ENCODE measurements around the gene AGO3. TPM values are rescaled to one million over a fixed set of nuclear protein-coding genes. Genes with fewer than 3 reads are reported as not detected.

Gene AGO3
- 33.9 TPM for total RNA-seq
- long read RNA-seq, full-length matches to known transcripts = 9 of 37 reads
- long read RNA-seq, partial matches to known transcripts = 5 of 37 reads
- long read RNA-seq, other reads (novel, unspliced or antisense) = 23 of 37 reads

DNA sequence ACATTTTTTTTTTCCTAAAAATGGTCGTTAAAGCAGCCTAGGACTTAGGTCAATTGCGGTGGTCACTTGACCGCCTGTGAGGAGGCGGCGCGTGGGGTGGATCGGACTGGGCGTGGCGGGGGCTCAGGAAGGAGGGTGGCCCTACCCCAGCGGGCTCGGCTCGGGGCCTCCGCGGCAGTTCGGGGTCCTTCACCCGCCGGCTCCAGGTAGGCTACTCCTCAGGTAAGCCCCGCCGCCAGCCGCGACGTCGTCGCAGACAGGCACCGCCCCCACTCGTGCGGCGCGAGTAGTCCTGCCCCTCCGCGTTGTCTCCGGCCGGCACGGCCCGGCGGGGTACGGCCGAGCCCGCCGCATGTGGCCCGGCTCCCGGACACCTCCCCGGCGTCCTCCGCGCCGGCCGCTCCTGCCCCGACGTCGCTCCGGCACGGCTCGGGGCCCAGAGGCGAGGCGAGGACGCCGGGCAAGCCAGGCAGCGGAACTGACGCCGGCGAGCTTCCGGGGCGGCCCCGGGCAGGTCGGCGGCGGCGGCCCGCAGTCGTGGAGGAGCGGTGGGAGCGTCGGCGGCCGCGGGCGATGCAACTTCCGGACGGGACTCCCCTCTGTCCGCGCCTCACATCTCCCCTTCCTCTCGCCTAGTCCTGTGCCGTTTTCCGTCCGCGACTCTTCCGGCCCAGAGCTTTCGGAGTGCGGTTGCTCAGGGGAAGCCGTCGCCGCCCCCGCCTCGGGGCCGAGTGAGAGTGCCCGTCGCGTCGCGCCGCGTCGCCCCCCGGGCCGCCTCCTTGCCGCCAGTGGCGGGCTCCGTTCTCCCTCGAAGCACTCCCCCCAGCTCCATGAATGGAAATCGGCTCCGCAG is at the start of gene AGO3:
TSS of gene AGO3 (plus strand) at position 513 of the 853 bp plus-strand sequence. CDS start at position 835, 322 bp downstream.
- peaks cover 33% of the 10 kb centered on the region for H3K4me1 ChIP-seq

GRCh38 chr1:35881850-35882273 is 49.0 kb upstream of the AGO3 start:
- intact Hi-C loops (cut with DNase I) = no loop called here

More for the DNA sequence above, at the start of gene AGO3:
- ATAC-seq (peak; percentile 95 to 96), DNase-seq (peak; percentile 92)
- Histone ChIP-seq H3K36me3 (no peaks in the 10 kb centered on the region), H3K4me3 (peak within 1 kb of the TSS; percentile 80), H3K9me3 (no peaks in the 10 kb centered on the region), H3K27me3 (ENCODE audit: low read depth) (no peaks in the 10 kb centered on the region), H3K27ac (peak within 1 kb of the TSS; percentile 93)
- TF ChIP-seq, protein P1, sequence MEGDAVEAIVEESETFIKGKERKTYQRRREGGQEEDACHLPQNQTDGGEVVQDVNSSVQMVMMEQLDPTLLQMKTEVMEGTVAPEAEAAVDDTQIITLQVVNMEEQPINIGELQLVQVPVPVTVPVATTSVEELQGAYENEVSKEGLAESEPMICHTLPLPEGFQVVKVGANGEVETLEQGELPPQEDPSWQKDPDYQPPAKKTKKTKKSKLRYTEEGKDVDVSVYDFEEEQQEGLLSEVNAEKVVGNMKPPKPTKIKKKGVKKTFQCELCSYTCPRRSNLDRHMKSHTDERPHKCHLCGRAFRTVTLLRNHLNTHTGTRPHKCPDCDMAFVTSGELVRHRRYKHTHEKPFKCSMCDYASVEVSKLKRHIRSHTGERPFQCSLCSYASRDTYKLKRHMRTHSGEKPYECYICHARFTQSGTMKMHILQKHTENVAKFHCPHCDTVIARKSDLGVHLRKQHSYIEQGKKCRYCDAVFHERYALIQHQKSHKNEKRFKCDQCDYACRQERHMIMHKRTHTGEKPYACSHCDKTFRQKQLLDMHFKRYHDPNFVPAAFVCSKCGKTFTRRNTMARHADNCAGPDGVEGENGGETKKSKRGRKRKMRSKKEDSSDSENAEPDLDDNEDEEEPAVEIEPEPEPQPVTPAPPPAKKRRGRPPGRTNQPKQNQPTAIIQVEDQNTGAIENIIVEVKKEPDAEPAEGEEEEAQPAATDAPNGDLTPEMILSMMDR (IDR thresholded peaks at IDR 0.05) = no peak
- intact Hi-C loops (cut with DNase I) = no loop called here

DNA sequence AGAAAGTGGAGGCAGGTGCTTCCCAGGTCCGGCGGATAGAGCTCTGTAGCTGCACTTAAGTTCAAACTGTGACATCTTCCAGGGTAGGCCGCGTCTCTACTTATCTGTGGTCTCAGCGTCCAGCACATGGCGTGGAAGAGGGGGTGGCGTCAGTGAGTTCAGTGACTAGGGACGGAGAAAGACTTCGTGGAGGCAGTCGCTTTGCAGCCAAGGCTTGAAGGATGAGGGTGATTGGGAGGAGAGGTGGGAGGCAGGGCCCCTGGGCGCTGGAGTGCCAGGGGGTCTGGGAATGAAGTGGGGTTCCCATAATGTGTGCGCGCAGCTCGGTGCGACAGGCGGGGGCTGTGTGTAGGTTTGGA is 48.3 kb upstream of the AGO3 start:
- Histone ChIP-seq H3K27me3 (ENCODE audit: low read depth) (no peaks in the 10 kb centered on the region), H3K27ac (peak overlapping the region; percentile 74), H3K36me3 (no peaks in the 10 kb centered on the region), H3K4me3 (peak overlapping the region; percentile 98), H3K4me1 (peaks cover 44% of the 10 kb centered on the region), H3K9me3 (no peaks in the 10 kb centered on the region)
- ATAC-seq = no peak
- TF ChIP-seq, protein P1 (IDR thresholded peaks at IDR 0.05) = no peak
- DNase-seq = no peak
- intact Hi-C loops (cut with DNase I) = no loop called here

More at GRCh38 chr1:35881850-35882273, 49.0 kb upstream of the AGO3 start:
- Histone ChIP-seq H3K9me3 (no peaks in the 10 kb centered on the region), H3K27me3 (ENCODE audit: low read depth) (no peaks in the 10 kb centered on the region), H3K4me1 (peaks cover 39% of the 10 kb centered on the region), H3K36me3 (no peaks in the 10 kb centered on the region), H3K27ac (no peak overlapping the region), H3K4me3 (no peak overlapping the region)
- DNase-seq (no peak), ATAC-seq (no peak)
- TF ChIP-seq, protein P1 (IDR thresholded peaks at IDR 0.05) = no peak

- intact Hi-C loops (cut with DNase I) = no loop called here
- Histone ChIP-seq H3K36me3 (peaks cover under 1% of the 10 kb centered on the region), H3K9me3 (no peaks in the 10 kb centered on the region), H3K27me3 (ENCODE audit: low read depth) (no peaks in the 10 kb centered on the region), H3K4me3 (peak within 1 kb of the TSS; percentile 98), H3K4me1 (peaks cover 44% of the 10 kb centered on the region), H3K27ac (peak within 1 kb of the TSS; percentile 74)
- ATAC-seq (peak; percentile 99), DNase-seq (peak; percentile 95)
- TF ChIP-seq, protein P1 (IDR thresholded peaks at IDR 0.05) = peak; percentile 98
Measured at GRCh38 chr1:35882945-35883634, 47.8 kb upstream of the AGO3 start, which contains the start of gene AGO1. Gene AGO1 (plus strand): TSS chr1:35883209. CDS start chr1:35883422, 213 bp downstream.

- ATAC-seq = peak; percentile 56 to 66
Measured at GRCh38 chr1:35883635-35884101, 47.2 kb upstream of the AGO3 start.

More at GRCh38 chr1:35883635-35884101, 47.2 kb upstream of the AGO3 start:
- peak overlapping the region; percentile 98 for H3K4me3 ChIP-seq
- H3K27me3 ChIP-seq (ENCODE audit: low read depth) = no peaks in the 10 kb centered on the region
- DNase-seq = peak; percentile 63
- TF ChIP-seq, protein P1 (IDR thresholded peaks at IDR 0.05) = no peak
- H3K36me3 ChIP-seq = peaks cover 6% of the 10 kb centered on the region
- intact Hi-C loops (cut with DNase I) = no loop called here
- peak overlapping the region; percentile 74 for H3K27ac ChIP-seq
- H3K4me1 ChIP-seq = peaks cover 44% of the 10 kb centered on the region
- H3K9me3 ChIP-seq = no peaks in the 10 kb centered on the region

Data from lower lobe of right lung (tissue), 2 donors.